Activated CD8-positive, alpha-beta memory T cell treated with anti-CD3 and anti-CD28 coated beads for 24 hours (primary cell): Measurements from ENCODE around the gene ADCY5.

Source experiments
- DNase-seq: peaks from one replicate; pipeline ENCODE4 v3.0.0-alpha.2; 2020

The ADCY5 gene

GRCh38 chr3:123361071-123361470 lies 87.8 kb downstream of the ADCY5 start:
- no peak for DNase-seq

DNA sequence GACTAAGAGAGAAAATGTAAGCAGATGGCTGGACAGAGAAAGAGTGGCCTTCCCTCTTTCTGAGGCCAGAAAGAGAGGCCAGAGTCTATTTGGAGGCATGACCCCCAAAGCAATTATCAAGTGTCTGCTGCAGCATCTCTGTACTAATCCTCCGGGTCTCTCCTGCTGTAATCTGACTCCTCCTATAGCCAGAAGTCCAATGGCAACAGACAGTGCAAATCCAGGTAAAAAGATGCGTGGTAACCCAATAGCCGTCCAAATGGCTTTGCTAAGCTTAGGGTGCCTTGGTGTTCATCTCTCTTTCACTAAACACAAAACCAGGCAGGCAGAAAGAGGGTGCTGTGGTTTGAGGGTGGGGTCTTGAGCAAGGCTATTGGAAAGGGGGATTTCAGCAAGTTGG lies 91.6 kb downstream of the ADCY5 start:
- DNase-seq: no peak

GRCh38 chr3:123353850-123354233 lies 95.0 kb downstream of the ADCY5 start:
- DNase-seq: no peak

DNA sequence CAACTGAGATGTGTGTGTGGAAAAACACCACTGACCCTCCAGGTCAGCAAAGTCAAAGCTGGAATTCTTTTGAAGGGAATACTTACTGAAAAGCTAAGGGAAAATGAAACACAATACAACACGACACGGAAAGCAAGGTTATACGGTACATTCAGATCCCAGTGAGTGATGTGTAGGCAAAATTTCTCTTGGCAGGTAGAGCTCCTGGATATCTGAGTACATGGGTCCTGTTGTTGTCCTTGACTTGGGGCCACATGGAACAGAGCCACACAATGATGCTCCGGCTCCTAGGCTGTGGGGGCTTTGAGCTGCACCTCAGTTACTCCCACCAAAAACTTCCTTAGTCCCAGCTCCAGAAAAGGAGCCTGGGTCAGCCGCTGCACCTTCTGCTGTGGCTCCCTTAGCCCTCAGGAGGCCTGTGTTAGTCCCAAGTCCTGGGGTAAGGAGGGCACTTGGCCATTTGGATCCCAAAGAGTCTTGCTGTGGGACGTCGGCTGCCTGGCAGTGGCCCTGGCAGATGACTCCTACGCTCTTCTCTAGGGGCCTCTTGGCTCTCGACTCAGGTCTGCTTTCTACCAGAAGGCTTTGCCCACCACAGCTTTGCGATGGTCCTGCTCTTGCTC lies 95.6 kb downstream of the ADCY5 start:
- DNase-seq: no peak

DNA sequence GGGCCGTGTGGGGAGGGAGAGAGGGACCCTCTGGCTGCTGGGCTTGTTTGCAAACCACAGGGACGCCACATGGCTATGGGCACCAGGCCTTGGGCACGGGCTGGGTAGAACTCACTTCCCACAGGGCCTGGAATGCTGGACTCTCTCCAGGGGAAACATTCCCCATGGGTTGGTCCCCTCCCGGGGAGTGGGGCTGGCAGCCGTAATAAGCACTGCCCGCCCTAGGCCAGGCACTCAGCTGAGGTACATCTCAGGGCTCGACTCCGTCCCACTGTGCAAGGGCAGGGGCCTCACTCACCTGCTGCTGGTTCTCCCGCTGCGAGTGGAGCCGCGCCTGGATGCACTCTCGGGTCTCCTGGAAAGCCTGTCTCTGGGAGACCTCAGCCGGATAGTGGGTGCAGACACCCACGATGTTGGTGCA lies 96.7 kb downstream of the ADCY5 start:
- DNase-seq: no peak

DNA sequence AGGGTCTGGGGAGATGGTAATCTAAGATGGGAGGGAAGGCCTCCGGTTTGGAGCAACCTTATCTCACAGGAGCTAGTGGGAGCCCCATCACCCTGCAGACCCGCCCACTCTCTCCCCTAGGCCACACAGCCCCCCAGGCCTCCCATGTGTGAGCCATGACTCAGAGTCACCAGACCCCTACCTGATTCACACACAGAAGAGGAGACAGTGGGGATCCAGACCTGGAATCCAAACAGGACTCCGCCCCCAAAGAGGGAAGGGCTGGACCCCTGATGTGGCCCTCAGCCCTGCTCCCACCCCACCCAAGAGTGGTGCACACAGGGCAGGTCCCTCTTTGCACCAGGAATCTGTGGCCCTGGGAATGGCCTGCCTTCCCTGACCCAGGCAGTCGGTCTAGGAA lies 97.4 kb downstream of the ADCY5 start:
- DNase-seq: no peak

GRCh38 chr3:123350971-123351370 lies 97.9 kb downstream of the ADCY5 start:
- DNase-seq: no peak

DNA sequence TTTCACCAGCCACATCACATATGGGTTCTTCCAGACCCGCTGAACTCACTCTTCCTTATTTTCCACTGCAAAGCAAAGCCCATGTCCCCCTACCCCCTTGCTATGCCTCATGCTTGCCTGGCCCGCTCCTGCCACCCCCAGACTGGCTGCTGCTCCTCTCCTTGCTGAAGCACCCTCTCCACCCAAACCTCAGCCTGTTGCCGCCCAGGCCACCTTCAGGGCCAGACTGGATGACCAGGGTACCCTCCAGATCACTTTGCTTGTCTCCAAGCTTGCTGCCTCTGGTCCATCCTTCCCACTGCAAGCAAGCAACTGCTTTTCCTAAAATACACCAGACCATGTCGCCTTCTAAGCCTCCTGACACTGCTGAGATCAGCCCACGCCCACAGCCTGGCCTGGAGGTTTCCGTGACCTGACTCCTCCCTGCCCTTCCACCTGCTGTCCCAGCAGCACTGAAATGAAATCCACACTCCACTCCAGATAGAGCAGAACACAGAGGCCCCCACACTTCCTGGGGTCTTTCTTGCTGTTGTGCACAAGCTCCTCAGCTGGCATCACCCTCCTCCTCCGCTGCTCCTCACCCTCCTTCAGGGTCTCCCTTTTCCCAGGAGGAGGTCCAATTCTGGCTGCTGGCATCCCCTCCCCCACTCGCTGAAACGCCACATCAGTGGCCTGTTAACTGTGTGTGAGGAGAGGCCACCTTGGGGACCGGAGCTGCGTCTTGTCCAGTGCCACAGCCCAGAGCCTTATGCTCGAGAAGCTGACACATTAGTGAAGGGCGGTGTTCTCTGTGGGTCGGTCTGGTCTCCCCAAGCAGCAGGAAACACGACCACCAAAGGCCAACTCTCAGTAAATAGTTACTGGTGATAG lies 99.1 kb downstream of the ADCY5 start:
- DNase-seq: no peak

GRCh38 chr3:123349201-123349535 lies 99.7 kb downstream of the ADCY5 start:
- DNase-seq: no peak

DNA sequence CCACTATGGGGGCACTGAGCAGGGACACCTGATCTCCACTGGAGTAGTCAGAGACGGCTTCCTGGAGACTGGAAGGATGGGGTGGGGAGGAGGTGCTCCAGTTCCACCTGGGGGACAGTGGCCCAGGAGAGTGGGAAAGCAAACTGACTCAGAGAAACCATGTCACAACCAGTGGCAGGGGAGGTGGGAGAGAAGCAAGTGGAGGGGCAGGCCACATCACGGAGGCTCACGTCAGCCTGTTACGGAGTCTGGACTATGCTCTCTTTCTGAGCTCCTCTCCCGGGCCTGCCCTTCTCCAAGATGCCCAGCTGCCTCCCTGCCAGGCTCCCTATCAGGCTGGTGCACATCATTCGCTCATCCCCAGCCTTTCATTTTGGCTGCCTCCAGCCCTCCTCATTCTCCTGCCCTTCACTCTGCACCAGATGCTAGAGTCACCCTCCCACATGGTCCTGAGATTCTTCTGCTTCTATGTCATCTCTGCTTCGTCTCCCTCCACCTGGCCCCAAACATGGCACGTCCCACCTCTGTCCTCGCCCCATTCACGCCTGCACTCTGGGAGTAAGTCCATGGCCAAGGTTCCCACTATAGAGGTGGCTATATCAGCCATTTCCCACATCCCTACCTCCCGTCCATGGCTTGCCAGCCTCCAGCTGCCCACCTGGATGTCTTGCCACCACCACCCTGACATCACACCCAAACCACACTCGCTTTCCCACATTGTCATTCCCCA lies 100.3 kb downstream of the ADCY5 start:
- no peak for DNase-seq

- no peak for DNase-seq
Observed at GRCh38 chr3:123347691-123348264, 101.1 kb downstream of the ADCY5 start.

- no peak for DNase-seq
Observed at GRCh38 chr3:123347205-123347604, 101.7 kb downstream of the ADCY5 start.

- DNase-seq: no peak
Observed at GRCh38 chr3:123346021-123346420, 102.9 kb downstream of the ADCY5 start.

- DNase-seq: no peak
Observed at GRCh38 chr3:123344907-123345594, 103.8 kb downstream of the ADCY5 start.

DNA sequence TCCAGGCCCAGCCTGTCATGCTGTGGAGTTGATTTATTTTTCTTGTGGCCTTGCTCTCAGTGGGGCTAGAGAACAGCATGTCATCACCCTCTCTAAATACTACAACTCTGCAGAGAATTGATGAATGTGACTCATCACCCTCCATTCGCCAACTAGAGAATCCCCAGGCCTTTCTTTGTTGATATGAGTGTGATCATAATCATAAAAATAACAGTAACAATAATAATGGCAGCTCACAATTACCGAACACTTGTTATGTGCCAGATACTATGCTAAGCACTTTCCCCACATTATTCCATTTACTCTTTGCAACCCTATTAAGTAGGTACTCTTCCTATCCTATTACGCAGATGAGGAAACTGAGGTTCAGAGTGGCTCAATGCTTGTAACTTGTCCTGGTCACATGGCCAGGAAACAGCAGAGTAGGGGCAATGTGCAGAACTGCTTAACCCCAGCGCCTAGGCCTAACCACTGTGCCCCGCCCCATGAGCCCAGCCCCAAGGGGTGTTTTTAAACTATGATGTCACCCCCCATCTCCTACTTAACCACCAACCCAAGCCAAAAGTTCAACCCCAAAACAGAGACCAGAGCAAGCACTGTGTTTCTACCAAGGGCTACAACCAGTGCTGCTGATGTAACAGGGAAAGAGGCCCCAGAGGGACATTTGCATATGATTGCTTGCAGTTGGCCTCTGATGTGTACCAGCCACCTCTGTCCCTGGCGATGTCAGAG lies 104.5 kb downstream of the ADCY5 start:
- no peak for DNase-seq

DNA sequence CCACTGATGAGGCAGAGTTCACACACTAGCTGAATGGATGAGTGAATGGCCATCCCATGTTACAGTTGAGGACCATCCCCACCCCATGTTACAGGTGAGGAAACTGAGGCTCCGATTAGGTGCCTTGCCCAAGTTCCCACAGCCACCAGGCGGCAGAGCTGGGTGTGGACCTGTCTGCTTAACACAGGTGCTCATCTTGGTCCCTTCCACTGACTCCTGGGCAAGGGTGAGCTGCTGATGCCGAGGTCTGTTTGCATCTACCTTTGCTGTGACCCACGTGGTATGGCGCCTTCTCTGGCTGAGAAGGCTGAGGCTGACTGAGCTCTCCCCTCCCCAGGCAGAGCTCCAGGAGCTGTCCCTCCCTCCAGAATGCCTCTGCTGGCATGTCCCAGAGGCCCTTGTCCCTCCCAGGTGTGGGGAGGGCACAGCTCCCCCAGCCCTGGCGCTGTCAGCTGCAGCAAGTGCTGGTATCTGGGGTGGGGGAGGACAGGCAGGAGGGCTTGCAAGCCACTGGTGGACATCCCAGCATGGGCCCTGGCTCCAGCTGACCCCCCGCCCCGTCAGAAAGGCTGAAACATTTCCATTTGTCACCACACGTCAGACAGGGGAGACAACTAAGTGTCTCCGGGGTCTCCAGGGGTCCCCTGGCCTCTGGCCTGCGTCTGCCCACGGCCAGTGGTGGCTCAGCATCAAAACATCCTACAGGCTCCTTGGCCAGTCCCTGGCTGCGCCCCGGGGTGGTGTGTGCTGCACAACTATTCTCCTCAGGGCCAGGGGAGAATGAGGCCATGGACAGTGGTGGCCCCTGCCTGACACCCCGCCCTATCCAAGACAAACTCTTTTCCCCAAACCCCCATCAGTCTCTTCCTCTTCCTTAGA lies 105.4 kb downstream of the ADCY5 start:
- no peak for DNase-seq

- no peak for DNase-seq
Observed at GRCh38 chr3:123342631-123343080, 106.2 kb downstream of the ADCY5 start.

DNA sequence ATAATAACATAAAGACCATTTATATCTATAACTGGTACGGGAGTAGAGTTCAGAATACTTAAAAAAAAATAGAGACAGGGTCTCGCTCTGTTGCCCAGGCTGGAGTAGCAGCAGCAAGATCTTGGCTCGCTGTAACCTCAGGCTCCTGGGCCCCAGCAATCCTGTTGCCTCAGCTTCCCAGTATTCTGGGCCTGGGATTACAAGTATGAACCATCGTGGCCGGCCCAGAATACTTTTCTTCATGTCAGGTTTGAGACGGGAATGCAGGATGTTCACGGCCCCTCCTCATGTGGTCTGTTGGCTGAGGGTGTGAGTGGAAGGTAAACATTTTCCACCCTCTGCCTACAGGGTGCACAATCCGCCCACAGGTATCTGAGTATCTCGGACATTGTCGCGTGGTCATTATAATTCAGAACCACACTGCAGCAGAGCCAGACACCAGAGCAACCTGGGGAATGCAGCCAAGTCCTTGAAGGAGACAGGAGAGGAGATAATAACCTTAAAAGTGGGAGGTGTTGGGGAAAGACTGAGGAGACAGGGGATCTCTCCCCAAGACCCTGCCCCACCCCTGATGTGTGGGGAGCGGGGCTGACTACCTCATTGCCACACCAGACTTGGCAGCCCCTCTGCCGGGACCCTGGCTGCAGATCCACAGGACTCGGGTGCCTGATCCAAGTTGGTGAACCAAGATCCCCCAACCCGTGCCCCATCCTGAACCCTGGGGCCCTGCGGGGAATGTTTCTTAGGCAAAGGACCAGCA lies 106.8 kb downstream of the ADCY5 start:
- DNase-seq: no peak

DNA sequence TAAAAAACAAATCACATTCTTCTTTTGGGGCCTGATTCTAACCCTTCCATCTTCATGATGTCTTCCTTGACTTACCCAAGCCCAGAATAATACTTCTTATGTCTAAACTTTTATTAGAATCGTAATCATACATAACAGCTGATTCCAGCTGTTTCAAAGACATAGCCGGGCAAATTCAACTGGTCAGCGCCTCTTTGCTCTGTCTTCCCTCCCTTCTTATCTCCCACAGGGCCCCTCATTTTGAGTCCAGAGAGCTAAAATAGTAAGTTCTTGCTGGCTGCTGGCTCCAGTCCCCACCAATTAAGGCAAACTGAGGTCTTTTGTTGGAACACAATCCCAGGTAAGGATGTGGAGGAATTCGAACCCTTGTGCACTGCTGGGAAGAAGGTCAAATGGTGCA lies 108.6 kb downstream of the ADCY5 start:
- DNase-seq: no peak

GRCh38 chr3:123339302-123339701 lies 109.6 kb downstream of the ADCY5 start:
- no peak for DNase-seq
